Left cardiac atrium (tissue), 4 donors: ENCODE measurements around the gene ADAMTS17. TPM values are rescaled to one million over a fixed set of nuclear protein-coding genes. Genes with fewer than 3 reads are reported as not detected.

ENCODE experiments used
- ATAC-seq, 2 donors: fragments of 200-7000 bp; cut with Tn5 transposase; one replicate each; pipeline ENCODE4 v1.9.1; 2020; ENCODE audit warnings: mild to moderate bottlenecking in 2 of 2, moderate library complexity in 2 of 2
- DNase-seq: peaks from one replicate; pipeline ENCODE4 v3.0.0-alpha.2; 2020
- intact Hi-C, 2 donors: fragments of 100-400 bp; cut with DNase I; formaldehyde crosslinking; loops; one replicate each; pipeline versions ENCODE4 v1.14.1 to v1.15.1; 2022 to 2023
- total RNA-seq, 2 donors: library from RNA; stranded (reverse); fragmentation: NEBNext Ultra II Directional; extraction: Animal tissue kit (Norgen Biotek cat#: 25700); gene quantifications; one replicate each; pipeline ENCODE4 v1.2.1, GENCODE V29; 2021
- donor health status: DM: no; HTN: yes; CAD: no.
- donor health status: DM: no; HTN: yes; CAD: no; lungs with severe emphysema.
- donor health status: DM: yes; HTN: yes; CAD: no.
- donor health status: Dilated cardiomyopathy.

Gene ADAMTS17
- total RNA-seq, 2 donors from 2014 or later = 3.2 to 6.3 TPM

- DNase-seq = no peak
- intact Hi-C loops = loop anchor here in 1 of 2 donors (10.0 kb wide), 1 partner anchor 198 kb away; no protein-coding TSS in a partner anchor
- no peak for ATAC-seq
These were observed 208.8 kb downstream of the ADAMTS17 start for GRCh38 chr15:100133001-100133400.

GRCh38 chr15:100132309-100132708 lies 209.5 kb downstream of the ADAMTS17 start:
- intact Hi-C loops = loop anchor here in 1 of 2 donors (10.0 kb wide), 1 partner anchor 198 kb away; no protein-coding TSS in a partner anchor
- no peak for ATAC-seq
- no peak for DNase-seq

- DNase-seq (peak; percentile 72), ATAC-seq (peak; percentile 92 to 93)
- intact Hi-C loops = loop anchor here in 1 of 2 donors (10.0 kb wide), 1 partner anchor 197 kb away; no protein-coding TSS in a partner anchor
These were observed 210.2 kb downstream of the ADAMTS17 start for GRCh38 chr15:100131321-100132224.

GRCh38 chr15:100129677-100130076 lies 212.1 kb downstream of the ADAMTS17 start:
- ATAC-seq (no peak), DNase-seq (no peak)
- intact Hi-C loops = loop anchor here (10.0 kb wide), 2 partner anchors 165 to 195 kb away; no protein-coding TSS in a partner anchor

- peak; percentile 80 for DNase-seq
- intact Hi-C loops = loop anchor here in 1 of 2 donors (10.0 kb wide), 1 partner anchor 161 kb away; no protein-coding TSS in a partner anchor
- ATAC-seq = peak; percentile 82 to 93
These were observed 216.2 kb downstream of the ADAMTS17 start for GRCh38 chr15:100125401-100126191.

GRCh38 chr15:100124936-100125335 lies 216.8 kb downstream of the ADAMTS17 start:
- ATAC-seq (no peak), DNase-seq (no peak)
- intact Hi-C loops = loop anchor here in 1 of 2 donors (10.0 kb wide), 1 partner anchor 160 kb away; no protein-coding TSS in a partner anchor

- intact Hi-C loops = loop anchor here in 1 of 2 donors (10.0 kb wide), 1 partner anchor 160 kb away; no protein-coding TSS in a partner anchor
- no peak for ATAC-seq
- no peak for DNase-seq
These were observed 217.4 kb downstream of the ADAMTS17 start for GRCh38 chr15:100124361-100124760.

GRCh38 chr15:100123611-100124010 lies 218.2 kb downstream of the ADAMTS17 start:
- intact Hi-C loops = loop anchor here in 1 of 2 donors (10.0 kb wide), 1 partner anchor 159 kb away; no protein-coding TSS in a partner anchor
- ATAC-seq (no peak), DNase-seq (no peak)

- intact Hi-C loops = loop anchor here in 1 of 2 donors (10.0 kb wide), 1 partner anchor 156 kb away; no protein-coding TSS in a partner anchor
- no peak for DNase-seq
- no peak for ATAC-seq
These were observed 220.5 kb downstream of the ADAMTS17 start for GRCh38 chr15:100121285-100121684.

GRCh38 chr15:100120111-100120510 lies 221.7 kb downstream of the ADAMTS17 start:
- ATAC-seq (no peak), DNase-seq (no peak)
- intact Hi-C loops = loop anchor here in 1 of 2 donors (10.0 kb wide), 1 partner anchor 155 kb away; no protein-coding TSS in a partner anchor

- DNase-seq = no peak
These were observed 223.2 kb downstream of the ADAMTS17 start for GRCh38 chr15:100118546-100118945.

GRCh38 chr15:100116416-100117190 lies 225.2 kb downstream of the ADAMTS17 start:
- peak; percentile 3 to 13 for ATAC-seq
- peak; percentile 51 for DNase-seq
- intact Hi-C loops = loop anchor here in 1 of 2 donors (10.0 kb wide), 1 partner anchor 218 kb away; no protein-coding TSS in a partner anchor

More at GRCh38 chr15:100118546-100118945, 223.2 kb downstream of the ADAMTS17 start:
- ATAC-seq = no peak
- intact Hi-C loops = loop anchor here in 1 of 2 donors (10.0 kb wide), 1 partner anchor 216 kb away; no protein-coding TSS in a partner anchor

- peak in 1 of 2 donors; percentile 44 for ATAC-seq
These were observed 226.1 kb downstream of the ADAMTS17 start for GRCh38 chr15:100115711-100116090.

GRCh38 chr15:100115066-100115710 lies 226.6 kb downstream of the ADAMTS17 start:
- intact Hi-C loops = loop anchor here in 1 of 2 donors (10.0 kb wide), 1 partner anchor 220 kb away; no protein-coding TSS in a partner anchor
- DNase-seq (no peak), ATAC-seq (no peak)

More at GRCh38 chr15:100115711-100116090, 226.1 kb downstream of the ADAMTS17 start:
- intact Hi-C loops = loop anchor here in 1 of 2 donors (10.0 kb wide), 1 partner anchor 219 kb away; no protein-coding TSS in a partner anchor
- peak; percentile 44 for DNase-seq

- DNase-seq (peak; percentile 60), ATAC-seq (peak; percentile 54 to 68)
These were observed 227.2 kb downstream of the ADAMTS17 start for GRCh38 chr15:100114571-100114970.

GRCh38 chr15:100114100-100114499 lies 227.7 kb downstream of the ADAMTS17 start:
- intact Hi-C loops = loop anchor here in 1 of 2 donors (10.0 kb wide), 1 partner anchor 221 kb away; no protein-coding TSS in a partner anchor
- ATAC-seq (peak; percentile 88 to 91), DNase-seq (peak; percentile 87)

More at GRCh38 chr15:100114571-100114970, 227.2 kb downstream of the ADAMTS17 start:
- intact Hi-C loops = loop anchor here in 1 of 2 donors (10.0 kb wide), 1 partner anchor 220 kb away; no protein-coding TSS in a partner anchor
